Putamen (tissue), 1 donor: Measurements from ENCODE around the gene VLDLR.
A peak's percentile ranks its signal among the peaks of the same experiment; 100 is the strongest.
"Not testable (repeated sequence)": the region's sequence is repeated elsewhere in the genome, so short reads cannot be mapped to it uniquely, and the experiment has no call there.

ENCODE experiments used
- DNase-seq: peaks from one replicate; pipeline ENCODE4 v3.0.0-alpha.2; 2016; ENCODE audit warnings: low spot score

The VLDLR gene

GRCh38 chr9:2664174-2665065 lies 42.8 kb downstream of the VLDLR start:
- no peak for DNase-seq

- DNase-seq: peak; percentile 39
Measured at GRCh38 chr9:2666569-2666968, 45.0 kb downstream of the VLDLR start.

GRCh38 chr9:2673161-2673560 lies 51.6 kb downstream of the VLDLR start:
- DNase-seq: no peak

GRCh38 chr9:2674141-2674824 lies 52.7 kb downstream of the VLDLR start:
- no peak for DNase-seq

GRCh38 chr9:2675834-2676233 lies 54.2 kb downstream of the VLDLR start:
- DNase-seq: no peak

GRCh38 chr9:2676466-2676865 lies 54.9 kb downstream of the VLDLR start:
- no peak for DNase-seq

GRCh38 chr9:2677915-2678889 lies 56.6 kb downstream of the VLDLR start:
- DNase-seq: no peak

GRCh38 chr9:2679011-2679410 lies 57.4 kb downstream of the VLDLR start:
- DNase-seq: no peak

GRCh38 chr9:2681981-2682380 lies 60.4 kb downstream of the VLDLR start:
- DNase-seq: no peak

GRCh38 chr9:2686911-2687310 lies 65.3 kb downstream of the VLDLR start:
- no peak for DNase-seq

- no peak for DNase-seq
Measured at GRCh38 chr9:2688636-2689035, 67.0 kb downstream of the VLDLR start.

GRCh38 chr9:2691212-2691611 lies 69.6 kb downstream of the VLDLR start:
- DNase-seq: no peak

- no peak for DNase-seq
Measured at GRCh38 chr9:2691626-2692025, 70.0 kb downstream of the VLDLR start.

GRCh38 chr9:2693056-2693455 lies 71.5 kb downstream of the VLDLR start:
- no peak for DNase-seq

- DNase-seq: no peak
Measured at GRCh38 chr9:2697492-2697891, 75.9 kb downstream of the VLDLR start.

- DNase-seq: peak; percentile 59
Measured at GRCh38 chr9:2700398-2700797, 78.8 kb downstream of the VLDLR start.

GRCh38 chr9:2700909-2701550 lies 79.4 kb downstream of the VLDLR start:
- no peak for DNase-seq

GRCh38 chr9:2704504-2704903 lies 82.9 kb downstream of the VLDLR start:
- no peak for DNase-seq

GRCh38 chr9:2707256-2707655 lies 85.7 kb downstream of the VLDLR start:
- not testable (repeated sequence) for DNase-seq
